ENCODE results near the gene CPEB3. TPM values are rescaled to one million over a fixed set of nuclear protein-coding genes. Genes with fewer than 3 reads are reported as not detected.

CPEB3 gene
- total and polyA plus RNA-seq, 4 donors, result 2.1 to 8.4 (median 5.1) TPM

- TF ChIP-seq RAD21 (IDR thresholded peaks at IDR 0.05), result no peak
- TF ChIP-seq SP1 (IDR thresholded peaks at IDR 0.05), result peak; percentile 3
- peak; percentile 5 for TF ChIP-seq YY1 (IDR thresholded peaks at IDR 0.05)
- H3K36me3 ChIP-seq (ENCODE audit: control insufficient read depth in 4 of 4, insufficient read depth in 3 of 4, low read depth in 1 of 4, low read length in 3 of 4), result no peaks in the 10 kb centered on the region
- no peaks in the 10 kb centered on the region for H3K27me3 ChIP-seq (ENCODE audit: control insufficient read depth in 4 of 4, insufficient read depth in 4 of 4, low read length in 3 of 4)
- peak overlapping the region; percentile 84 to 94 for H3K27ac ChIP-seq (ENCODE audit: low read depth in 1 of 2, low read length in 2 of 2)
- H3K9me3 ChIP-seq (ENCODE audit: control insufficient read depth in 4 of 4, low read length in 3 of 4), result no peaks in the 10 kb centered on the region
- WGBS, result 12% methylated on average over 9 of the region's 9 CpGs
- peak overlapping the region; percentile 66 to 82 (median 73) for H3K4me3 ChIP-seq (ENCODE audit: low read depth in 1 of 3, low read length in 3 of 3)
- H3K9ac ChIP-seq (ENCODE audit: low read depth in 1 of 2, low read length in 2 of 2), result peak overlapping the region; percentile 63 to 99
- peaks cover 5 to 52% (median 31%) of the 10 kb centered on the region in 4 donors for H3K4me1 ChIP-seq (ENCODE audit: control insufficient read depth in 4 of 4, insufficient read depth in 4 of 4, low read length in 3 of 4)
- DNase-seq (ENCODE audit: low spot score), result peak; percentile 34
These were observed 49.7 kb downstream of the CPEB3 start for GRCh38 chr10:92241158-92241500.

- Histone ChIP-seq H3K4me1 (ENCODE audit: control insufficient read depth in 4 of 4, insufficient read depth in 4 of 4, low read length in 3 of 4) (peaks cover 5 to 52% (median 31%) of the 10 kb centered on the region in 4 donors), H3K27me3 (ENCODE audit: control insufficient read depth in 4 of 4, insufficient read depth in 4 of 4, low read length in 3 of 4) (no peaks in the 10 kb centered on the region), H3K9me3 (ENCODE audit: control insufficient read depth in 4 of 4, low read length in 3 of 4) (no peaks in the 10 kb centered on the region), H3K27ac (ENCODE audit: low read depth in 1 of 2, low read length in 2 of 2) (peak overlapping the region; percentile 84 to 94), H3K9ac (ENCODE audit: low read depth in 1 of 2, low read length in 2 of 2) (peak overlapping the region; percentile 63 to 99), H3K4me3 (ENCODE audit: low read depth in 1 of 3, low read length in 3 of 3) (peak overlapping the region; percentile 66 to 82 (median 73)), H3K36me3 (ENCODE audit: control insufficient read depth in 4 of 4, insufficient read depth in 3 of 4, low read depth in 1 of 4, low read length in 3 of 4) (no peaks in the 10 kb centered on the region)
- peak; percentile 55 for DNase-seq (ENCODE audit: low spot score)
- WGBS, result under 1% methylated on average over 28 of the region's 28 CpGs
- TF ChIP-seq FOXA2 (IDR thresholded peaks at IDR 0.05), result no peak
- peak in 1 of 2 donors; percentile 12 for TF ChIP-seq JUND (IDR thresholded peaks at IDR 0.05)
- TF ChIP-seq ZBTB33 (IDR thresholded peaks at IDR 0.05), result no peak
- TF ChIP-seq ATF3 (IDR thresholded peaks at IDR 0.05), result no peak
- no peak for TF ChIP-seq CTCF (IDR thresholded peaks at IDR 0.05; ENCODE audit: low read depth, low read length, missing input control)
- TF ChIP-seq MAX (IDR thresholded peaks at IDR 0.05), result peak; percentile 50
- TF ChIP-seq GABPA (IDR thresholded peaks at IDR 0.05 in 1 of 2, conservative IDR thresholded peaks at IDR 0.05 in 1 of 2), result peak; percentile 57 to 82
- no peak for TF ChIP-seq HNF4G (IDR thresholded peaks at IDR 0.05)
- TF ChIP-seq NR2F2 (IDR thresholded peaks at IDR 0.05), result no peak
- no peak for TF ChIP-seq EGR1 (IDR thresholded peaks at IDR 0.05; ENCODE audit: low read depth in 2 of 2)
- TF ChIP-seq TAF1 (conservative IDR thresholded peaks at IDR 0.05), result peak; percentile 84
- TF ChIP-seq HNF4A (conservative IDR thresholded peaks at IDR 0.05), result peak in 1 of 2 donors; percentile 10
- TF ChIP-seq RAD21 (IDR thresholded peaks at IDR 0.05), result peak; percentile 27
- TF ChIP-seq FOXA1 (IDR thresholded peaks at IDR 0.05), result peak; percentile 10
- peak; percentile 70 for TF ChIP-seq REST (IDR thresholded peaks at IDR 0.05)
- peak; percentile 6 to 53 for TF ChIP-seq RXRA (IDR thresholded peaks at IDR 0.05)
- TF ChIP-seq YY1 (IDR thresholded peaks at IDR 0.05), result peak; percentile 90
- peak; percentile 17 for TF ChIP-seq SP1 (IDR thresholded peaks at IDR 0.05)
These were observed 50.4 kb downstream of the CPEB3 start for GRCh38 chr10:92240289-92241157.

All from liver (tissue), 9 donors.